Measurements from ENCODE around the gene NXF2B.
"Not testable (repeated sequence)": the region's sequence is repeated elsewhere in the genome, so short reads cannot be mapped to it uniquely, and the experiment has no call there.

The NXF2B gene

GRCh38 chrX:102439908-102440307 lies at the start of gene NXF2B:
Gene NXF2B (minus strand): TSS chrX:102440008. CDS start chrX:102380036, 59,972 bp downstream.
- DNase-seq (ENCODE audit: low spot score): not testable (repeated sequence)

- not testable (repeated sequence) for DNase-seq (ENCODE audit: low spot score)
Observed at GRCh38 chrX:102478765-102479164, 39.0 kb upstream of the NXF2B start.

GRCh38 chrX:102471762-102472220 lies 32.0 kb upstream of the NXF2B start, which contains the start of gene TCP11X2:
Gene TCP11X2 (minus strand): TSS chrX:102471812.
- DNase-seq (ENCODE audit: low spot score): not testable (repeated sequence)

DNA sequence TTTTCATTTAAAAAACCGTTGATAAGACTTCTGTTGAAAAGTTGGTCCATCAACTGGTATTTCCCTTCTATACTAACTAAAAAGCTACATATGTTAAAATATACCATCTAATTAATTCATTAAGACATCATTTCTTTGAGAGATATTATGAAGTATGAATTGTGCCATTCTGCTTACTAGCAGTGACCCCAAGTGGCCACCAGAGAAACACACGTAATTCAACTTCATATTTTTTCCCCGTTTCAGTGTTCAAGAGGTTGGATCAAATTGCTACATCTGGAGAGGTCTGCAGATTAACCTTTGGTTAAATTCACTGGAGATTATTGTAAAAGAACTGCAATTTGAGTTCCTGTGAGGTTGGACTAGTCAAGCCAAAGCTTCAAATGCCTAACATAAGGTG lies 30.4 kb upstream of the NXF2B start:
- not testable (repeated sequence) for DNase-seq (ENCODE audit: low spot score)

DNA sequence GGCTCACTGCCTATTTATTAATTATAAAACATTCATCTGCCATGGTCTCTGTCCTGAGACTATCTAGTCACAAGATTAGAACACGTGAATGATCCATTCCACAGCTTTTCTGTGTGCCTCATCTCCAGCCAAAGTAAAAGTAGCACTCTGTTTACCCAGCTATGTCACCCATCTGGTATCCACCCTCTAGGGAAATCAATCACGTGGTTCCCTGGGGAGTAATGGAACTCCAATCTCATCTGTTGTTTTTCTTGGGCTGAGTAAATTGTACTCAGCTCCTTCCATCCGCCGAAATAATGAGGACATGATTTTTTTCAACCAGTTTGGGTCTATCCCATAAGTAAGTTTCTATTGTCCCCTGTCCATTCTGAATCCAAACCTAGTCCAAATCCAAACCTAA lies 18.8 kb upstream of the NXF2B start:
- DNase-seq (ENCODE audit: low spot score): not testable (repeated sequence)

DNA sequence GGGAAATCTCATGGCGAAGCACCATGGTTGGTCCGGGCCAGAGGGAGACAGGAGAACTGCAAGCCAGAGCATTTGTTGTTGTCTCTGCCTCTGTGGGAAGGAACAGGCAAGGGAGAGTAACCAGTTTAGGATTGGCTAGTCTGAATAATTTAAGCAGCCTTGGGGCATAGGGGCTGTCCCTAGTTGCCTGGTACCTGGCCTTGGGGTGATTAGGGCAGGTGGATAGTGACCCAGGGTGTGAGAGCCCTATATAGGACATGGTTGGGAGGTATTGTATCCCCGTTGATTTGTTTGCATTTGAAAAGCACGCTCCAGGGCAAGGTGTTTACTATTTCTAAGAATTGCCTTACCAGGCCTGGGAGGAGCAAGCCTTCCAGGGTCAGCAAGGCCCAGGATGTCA lies 25.3 kb downstream of the NXF2B start:
- DNase-seq (ENCODE audit: low spot score): not testable (repeated sequence)

GRCh38 chrX:102345916-102346315 lies 93.9 kb downstream of the NXF2B start:
- DNase-seq (ENCODE audit: low spot score): peak; percentile 41

DNA sequence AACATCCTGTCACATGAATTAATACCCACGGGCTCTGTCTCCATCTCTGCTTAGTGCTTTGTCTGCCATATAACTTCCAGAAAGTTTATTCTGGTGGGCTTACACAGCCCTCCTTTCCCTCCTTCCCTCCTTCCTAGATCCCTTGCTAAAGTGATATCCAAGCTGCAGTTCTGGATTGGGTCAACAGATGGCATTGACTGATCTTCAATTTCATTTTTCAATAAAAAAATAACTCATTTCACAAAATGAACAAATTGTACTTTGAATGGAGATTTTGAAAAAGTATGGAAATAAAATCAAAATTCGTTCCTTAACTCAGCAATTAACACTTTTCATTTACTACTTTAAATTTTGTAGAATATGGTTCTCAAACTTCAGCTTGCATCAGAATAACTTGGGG lies 97.9 kb downstream of the NXF2B start:
- DNase-seq (ENCODE audit: low spot score): peak; percentile 1

GRCh38 chrX:102339312-102340298 lies 100.2 kb downstream of the NXF2B start:
- DNase-seq (ENCODE audit: low spot score): no peak

- DNase-seq (ENCODE audit: low spot score): no peak
Observed at GRCh38 chrX:102338162-102338561, 101.6 kb downstream of the NXF2B start.
